ENCODE measurements around the gene CYS1.
A peak's percentile ranks its signal among the peaks of the same experiment; 100 is the strongest.

Gene CYS1

DNA sequence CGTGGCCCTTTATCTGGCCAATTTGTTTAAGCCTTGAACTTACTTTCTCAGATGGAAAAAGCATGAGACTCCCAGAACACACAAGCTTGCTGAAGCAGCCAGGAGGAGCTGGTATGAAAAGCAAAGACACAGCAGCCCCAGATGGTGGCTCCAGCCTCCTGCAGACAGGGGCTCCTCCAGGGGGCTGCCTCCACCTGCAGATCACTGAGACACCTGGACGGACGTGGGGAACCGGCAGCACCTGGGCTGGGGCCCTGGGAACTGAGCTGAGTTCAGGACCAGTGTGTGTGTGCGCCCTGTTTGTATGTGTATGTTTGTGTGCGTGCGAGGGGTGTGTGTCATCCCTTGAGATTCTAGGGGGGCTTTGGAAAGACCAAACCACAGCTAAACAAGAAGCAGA, 8.6 kb downstream of the CYS1 start:
- no peak for DNase-seq (ENCODE audit: low spot score)

DNA sequence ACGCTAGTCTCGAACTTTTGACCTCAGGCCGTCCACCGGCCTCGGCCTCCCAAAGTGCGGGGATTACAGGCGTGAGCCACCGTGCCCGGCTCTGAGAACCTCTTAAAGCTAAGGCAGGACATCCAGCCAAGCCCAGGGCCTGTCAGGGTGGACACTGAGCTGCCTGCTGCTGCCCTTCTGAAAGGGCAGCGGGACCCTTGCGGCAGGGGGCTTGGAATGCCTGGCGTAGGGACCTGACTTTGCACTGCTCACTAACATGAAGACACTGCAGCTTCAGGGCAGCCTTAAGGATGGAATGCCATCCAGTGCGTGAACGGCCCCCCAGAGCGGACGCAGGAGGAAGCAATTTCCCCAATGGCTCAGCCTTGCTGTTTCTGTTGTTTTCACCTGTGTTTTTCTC, 9.0 kb downstream of the CYS1 start:
- DNase-seq (ENCODE audit: low spot score): no peak

DNA sequence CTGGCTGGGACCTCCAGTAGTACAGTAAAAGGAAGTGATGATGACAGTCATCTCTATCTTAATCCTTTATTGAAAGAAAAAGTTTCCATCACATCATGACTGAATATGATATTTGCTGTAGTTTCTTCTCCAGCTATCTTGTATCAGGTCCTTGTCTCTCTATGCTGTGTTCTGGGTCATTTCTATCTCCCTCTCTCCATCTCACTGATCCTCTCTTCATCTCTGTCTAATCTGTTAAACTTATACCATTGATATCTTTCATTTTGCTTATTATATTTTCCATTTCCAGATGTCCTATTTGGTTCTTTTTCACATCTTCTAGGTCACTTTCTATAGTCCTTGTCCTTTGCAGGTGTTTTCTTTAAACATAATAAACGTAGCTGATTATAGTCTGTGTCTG, 12.3 kb downstream of the CYS1 start:
- no peak for DNase-seq (ENCODE audit: low spot score)

DNA sequence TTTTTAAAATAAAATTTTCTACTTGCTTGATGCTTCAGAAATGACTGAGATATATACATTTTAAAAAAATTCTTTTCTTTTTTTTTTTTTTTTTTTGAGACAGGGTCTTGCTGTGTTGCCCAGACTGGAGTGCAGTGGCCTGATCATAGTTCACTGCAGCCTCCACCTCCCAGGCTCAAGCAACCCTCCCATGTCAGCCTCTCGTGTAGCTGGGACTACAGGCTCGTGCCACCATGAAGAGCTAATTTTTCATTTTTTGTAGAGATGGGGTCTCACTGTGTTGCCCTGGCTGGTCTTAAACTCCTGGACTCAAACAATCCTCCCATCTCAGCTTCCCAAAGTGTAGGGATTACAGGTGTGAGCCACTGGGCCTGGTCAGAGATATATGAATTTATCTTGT, 12.9 kb downstream of the CYS1 start:
- no peak for DNase-seq (ENCODE audit: low spot score)

DNA sequence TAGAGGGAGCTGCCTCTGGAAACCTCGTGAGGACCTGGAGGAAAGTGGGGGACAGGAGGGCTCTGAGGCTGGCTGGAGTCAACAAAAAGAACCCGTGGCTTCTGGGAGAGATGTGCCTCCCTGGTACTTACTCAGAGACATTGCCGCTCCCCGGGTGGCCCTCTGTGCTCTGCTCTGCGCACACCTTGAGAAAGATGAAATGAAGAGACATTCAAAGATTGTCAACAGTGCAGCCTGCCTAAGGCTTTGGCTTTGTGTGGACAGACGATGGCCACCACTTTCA, 14.5 kb downstream of the CYS1 start:
- DNase-seq (ENCODE audit: low spot score): no peak

DNA sequence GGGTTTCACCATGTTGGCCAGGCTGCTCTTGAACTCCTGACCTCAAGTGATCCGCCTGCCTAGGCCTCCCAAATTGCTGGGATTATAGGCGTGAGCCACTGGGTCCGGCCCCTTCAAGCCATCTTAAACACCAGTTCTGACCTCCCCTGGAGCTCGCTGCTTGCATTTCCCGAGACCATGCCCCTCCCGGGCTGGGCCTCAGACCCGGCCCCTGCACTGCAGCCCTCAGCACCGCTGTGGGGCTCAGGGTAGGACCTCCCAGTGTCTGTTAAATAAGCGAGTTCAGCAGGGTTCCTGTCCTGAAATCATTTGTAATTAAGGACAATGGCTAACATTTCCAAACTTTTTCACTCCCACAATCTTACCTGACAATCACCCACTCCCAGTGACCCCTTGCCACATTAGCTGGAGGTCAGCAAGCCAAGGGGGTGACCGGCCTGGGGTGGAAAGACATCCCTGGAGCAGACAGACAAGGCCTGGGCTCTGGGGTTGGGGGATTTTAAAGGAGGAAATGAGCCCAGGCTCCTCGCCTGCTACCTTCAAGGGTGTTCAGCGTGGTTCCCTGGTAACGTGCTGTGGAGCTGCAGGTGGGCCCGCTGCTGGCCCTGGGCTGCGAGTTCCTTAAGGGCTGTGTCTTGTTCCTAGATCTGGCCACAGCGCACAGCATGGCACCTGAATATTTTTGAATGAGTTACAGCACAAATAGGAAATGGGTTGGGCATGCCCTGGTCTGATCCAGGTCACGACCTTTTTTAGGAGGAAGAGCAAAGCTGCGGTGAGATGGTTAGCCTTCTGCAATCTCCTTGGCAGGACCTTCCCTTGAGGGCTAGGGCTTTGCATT, 15.1 kb downstream of the CYS1 start:
- no peak for DNase-seq (ENCODE audit: low spot score)

DNA sequence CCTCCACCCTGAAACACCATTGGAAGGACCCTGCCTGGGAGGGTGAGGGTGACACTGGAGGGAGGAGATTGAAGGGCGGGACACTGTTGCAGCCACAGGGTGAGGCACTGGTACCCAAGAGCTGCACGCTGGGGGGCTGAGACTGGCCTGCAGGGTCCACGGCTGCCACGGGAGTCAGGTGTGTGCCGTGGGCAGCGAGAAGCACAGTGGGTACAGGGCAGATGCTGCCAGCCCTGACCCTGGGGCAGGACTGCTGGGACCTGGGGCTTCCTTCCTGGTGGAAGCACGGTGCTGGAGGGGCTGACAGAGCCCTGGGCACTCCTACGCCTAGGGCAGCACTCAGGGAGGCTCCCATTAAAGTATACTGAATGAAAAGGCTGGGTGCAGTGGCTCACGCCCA, 16.6 kb downstream of the CYS1 start:
- DNase-seq (ENCODE audit: low spot score): no peak

DNA sequence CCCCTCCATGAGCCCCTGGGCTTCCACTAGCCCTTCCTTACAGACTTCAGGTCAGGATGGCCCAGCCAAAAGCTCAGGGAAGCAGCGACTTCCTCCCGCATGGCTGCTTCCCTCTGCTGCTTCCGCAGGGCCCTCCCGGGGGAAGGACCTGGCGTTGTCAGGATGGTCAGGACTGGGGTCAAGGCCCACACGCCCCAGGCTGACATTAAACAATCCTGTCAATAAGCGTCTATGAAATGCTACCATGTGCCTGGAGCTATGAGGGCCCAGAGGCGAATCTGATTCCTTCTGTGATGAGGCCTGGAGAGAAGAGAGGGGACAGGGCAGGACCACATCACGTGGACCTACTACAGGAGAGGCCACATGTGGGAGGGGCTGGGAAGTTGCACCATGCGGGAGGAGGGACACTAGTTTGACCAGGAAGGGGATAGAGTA, 17.3 kb downstream of the CYS1 start:
- no peak for DNase-seq (ENCODE audit: low spot score)

DNA sequence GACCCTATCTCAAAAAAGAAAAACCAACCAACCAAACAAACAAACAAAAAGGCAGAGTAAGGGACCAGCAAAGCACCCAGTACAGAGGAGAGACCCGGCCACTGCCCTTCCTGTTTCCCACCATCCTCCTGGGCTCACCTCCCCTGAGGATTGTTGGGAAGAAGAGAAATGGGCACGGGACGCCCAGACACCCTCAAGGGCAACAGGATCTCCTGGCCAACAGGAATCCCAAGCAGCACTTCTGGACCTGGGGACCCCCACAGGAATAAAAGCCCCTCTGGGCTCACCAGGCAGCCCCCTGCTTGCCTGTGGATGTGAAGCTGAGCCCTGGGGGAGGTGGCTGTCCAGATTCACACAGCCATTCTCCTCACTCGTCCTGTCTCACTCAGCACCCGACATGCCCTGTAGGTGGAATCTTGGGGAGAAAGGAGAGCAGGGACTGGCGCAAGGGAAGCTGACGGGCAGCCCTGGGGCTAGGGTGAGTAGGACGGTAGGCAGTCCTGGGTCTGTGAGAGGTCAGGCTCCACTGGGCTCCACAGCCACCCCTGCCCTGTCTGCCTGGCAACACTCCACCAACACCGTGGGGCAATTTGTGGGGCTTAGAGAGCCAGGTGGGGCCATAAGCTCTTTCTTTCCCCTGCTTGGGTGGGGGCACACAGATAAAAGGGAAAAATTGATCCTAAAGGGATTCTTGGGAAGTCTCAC, 18.8 kb downstream of the CYS1 start:
- DNase-seq (ENCODE audit: low spot score): no peak

DNA sequence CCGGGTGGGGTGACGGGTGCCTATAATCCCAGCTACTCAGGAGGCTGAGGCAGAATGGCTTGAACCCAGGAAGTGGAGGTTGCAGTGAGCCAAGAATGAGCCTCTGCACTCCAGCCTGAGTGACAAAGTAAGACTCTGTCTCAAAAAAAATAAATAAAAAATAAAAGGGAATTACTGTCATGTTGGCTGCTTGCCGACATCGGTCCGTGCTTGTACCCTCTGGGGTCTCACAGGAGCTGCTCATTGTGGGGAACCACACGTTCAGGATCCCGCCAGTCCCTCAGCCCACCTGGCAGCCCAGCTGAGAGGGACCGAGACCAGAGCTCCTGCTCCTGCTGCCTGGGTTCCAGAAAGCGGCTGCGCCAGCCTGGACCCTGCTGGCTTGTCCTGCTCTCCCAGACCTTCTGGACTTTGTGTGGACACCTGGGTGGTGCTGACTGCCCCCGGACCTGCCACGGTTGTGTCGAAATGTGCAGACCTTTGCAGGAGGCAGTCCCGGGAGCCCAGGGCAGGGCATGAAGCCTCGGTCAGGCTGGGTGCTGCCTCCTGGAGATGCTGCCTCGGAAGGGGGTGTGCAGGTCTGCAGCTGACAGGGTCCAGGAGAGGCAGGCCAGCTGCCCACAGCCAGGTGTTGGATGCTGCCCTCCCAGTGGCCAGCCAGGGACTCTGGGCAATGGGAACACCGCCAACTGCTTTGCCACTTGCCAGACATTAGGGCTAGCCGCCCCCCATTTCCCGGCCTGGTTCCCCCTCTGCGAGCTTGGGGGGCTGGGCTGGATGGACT, 20.5 kb downstream of the CYS1 start:
- DNase-seq (ENCODE audit: low spot score): no peak

DNA sequence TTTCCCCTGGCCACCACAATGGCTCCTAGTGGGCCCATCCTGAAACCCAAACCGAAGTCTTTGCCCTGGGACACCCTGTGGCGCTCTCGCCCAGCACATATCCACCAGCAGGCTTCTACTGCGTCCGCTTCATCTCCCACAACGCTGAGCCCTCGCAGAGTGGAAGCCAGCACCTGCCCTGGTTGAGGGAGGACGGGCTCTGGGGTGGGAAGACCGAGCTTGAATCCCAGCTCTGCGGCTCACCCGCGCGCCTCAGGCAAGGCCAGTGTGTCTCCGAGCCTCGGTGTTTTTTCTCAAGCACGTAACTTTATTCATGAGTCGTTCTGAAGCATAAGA, 21.2 kb downstream of the CYS1 start:
- no peak for DNase-seq (ENCODE audit: low spot score)

DNA sequence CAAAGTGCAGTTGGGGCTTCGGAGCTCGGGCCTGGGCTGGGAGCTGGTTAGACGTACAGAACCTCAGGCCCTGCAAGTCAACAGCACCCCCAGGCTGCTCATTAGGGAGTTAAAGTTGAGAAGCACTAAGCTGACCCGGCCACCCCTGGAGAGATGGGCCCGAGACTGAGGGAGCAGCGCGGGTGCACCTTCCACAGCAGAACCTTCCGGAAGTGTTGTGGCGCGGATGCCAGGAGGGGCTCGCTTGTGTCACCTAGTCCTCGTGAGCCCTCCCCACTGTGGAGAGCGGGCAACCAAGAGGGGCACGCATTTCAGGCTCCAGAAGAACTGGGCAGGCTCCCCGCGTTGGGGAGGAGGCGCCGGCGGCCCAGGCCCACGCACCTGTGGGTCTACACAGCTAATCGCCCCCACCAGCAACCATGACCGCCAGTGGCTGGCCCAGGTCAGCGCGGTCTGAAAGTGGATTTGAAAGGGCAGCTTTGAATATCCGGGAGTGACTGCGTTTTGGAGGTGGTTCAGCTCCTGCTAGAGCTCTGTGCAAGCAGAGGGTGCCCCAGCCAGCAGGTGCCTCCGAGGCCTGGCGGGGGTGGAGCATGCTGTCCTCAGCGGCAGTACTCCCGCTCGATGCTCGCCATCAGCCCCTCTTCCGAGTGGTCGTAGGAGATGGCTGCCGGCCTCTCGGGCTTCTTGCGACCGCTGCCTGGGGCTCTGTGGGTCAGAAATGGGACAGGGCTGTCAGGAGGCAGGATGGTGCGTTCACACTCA, 21.8 kb downstream of the CYS1 start:
- no peak for DNase-seq (ENCODE audit: low spot score)

DNA sequence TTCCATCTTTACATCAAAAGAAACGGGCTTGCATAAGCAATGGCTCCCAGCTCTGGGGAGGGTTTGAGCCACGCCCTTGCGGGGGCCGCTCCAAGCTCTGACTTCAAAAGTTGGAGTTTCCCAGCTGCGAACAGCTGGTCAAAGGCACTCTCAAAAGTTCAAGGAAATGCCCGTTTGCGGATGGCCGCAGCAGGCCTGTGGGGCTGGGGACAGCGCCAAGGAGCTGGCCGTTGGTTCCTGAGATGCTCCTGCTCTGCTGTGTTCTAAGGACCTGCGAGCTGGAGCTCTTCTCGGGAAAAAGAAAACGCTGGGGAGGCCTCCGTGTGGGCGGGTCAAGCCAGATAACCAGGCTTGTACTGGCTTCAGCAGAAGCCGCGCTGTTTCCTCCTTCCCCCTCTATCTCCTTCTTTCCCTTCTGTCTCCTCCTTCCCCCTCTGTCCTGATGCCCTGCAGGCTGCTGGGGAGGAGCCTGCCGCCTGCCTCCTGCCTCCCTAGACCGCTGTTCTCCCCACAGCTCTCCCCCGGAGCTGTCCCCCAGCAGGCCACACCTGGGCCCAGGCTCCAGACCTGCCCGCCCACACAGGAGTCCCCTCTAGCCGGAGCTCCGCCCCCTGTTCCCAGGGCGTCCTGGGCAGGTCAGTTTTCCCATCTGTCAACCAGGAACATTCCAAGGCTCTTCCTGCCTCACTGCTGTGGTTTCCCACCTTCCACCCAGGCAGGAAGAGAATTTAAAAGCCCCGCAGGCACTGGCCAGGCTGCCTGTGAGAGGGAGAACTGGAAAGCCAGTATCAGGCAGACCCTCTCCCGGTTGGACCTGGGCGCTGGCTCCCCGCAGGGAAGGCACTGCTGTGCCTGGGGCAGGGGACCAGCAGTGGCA, 22.7 kb downstream of the CYS1 start:
- DNase-seq (ENCODE audit: low spot score): peak; percentile 70

DNA sequence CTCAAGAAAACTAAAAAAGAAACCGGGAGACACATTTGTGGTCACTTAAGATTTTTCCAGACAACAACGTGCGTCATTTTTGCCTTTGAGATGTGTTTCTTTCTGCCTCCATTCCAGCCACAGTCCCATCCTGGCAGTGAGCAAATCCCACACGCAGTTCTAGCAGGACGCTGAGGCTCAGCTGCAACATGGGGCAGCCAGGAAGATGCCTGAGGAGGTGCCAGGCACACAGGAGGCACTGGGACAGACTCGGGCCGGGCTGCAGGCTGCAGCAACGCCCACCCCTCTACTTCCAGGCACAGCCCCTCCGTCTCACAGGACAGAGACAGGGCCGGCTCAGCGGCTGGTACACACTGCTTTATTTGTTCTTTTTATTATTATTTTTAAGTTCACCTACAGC, 23.8 kb downstream of the CYS1 start:
- no peak for DNase-seq (ENCODE audit: low spot score)

DNA sequence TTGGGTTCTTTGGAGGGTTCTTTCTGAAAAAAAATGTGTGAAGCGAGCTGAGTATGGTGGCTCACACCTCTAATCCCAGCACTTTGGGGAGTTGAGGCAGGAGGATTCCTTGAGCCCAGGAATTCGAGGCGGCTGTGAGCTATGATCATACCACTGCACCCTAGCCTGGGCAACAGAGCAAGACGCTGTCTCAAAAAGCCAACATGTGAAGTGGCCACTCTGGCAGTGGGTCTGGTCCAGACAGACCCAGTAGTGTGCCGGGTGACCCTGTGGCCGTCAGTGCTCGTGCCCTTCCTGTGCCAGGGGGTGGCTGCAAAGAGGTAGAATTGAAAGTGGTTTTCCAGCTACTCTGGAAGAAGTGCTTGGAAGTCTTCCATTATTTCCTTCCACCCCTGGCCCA, 25.2 kb downstream of the CYS1 start:
- no peak for DNase-seq (ENCODE audit: low spot score)

DNA sequence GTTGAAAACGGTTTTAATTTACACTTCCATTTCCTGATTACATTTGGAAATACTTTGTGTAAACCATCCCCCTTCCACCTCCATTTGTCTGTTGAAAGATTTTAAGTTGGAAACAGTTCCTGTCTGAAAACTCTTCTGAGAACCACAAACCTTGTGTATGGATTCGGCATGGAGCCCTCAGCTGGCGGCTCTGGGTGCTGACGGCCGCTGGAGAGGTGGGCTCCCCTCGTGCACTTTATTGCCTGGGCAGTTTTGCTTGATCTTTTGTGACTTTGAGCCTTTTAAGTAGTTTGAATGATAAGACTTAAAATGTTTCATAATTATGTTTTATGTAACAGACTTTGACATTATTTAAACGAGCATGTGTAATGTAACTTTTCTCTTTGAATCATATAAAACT, 25.8 kb downstream of the CYS1 start:
- no peak for DNase-seq (ENCODE audit: low spot score)

DNA sequence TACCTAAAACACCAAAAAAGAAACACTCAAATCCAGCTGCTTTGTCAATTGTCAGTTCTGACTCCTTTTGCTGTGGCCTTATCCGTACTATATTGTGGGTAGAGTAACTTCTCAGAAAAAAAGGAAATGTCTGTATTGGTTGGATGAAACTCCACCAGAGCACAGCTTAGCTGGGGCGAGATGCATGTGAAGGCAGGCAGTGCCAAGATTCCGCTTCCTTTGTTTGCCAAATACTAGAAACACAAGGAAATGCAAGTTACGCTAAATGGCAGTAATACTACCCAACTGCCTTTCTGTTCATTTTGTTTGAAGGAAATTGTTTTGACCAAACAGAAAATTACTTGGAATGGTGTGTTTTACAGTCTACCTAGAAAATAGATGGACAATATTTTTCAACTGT, 26.9 kb downstream of the CYS1 start:
- no peak for DNase-seq (ENCODE audit: low spot score)

DNA sequence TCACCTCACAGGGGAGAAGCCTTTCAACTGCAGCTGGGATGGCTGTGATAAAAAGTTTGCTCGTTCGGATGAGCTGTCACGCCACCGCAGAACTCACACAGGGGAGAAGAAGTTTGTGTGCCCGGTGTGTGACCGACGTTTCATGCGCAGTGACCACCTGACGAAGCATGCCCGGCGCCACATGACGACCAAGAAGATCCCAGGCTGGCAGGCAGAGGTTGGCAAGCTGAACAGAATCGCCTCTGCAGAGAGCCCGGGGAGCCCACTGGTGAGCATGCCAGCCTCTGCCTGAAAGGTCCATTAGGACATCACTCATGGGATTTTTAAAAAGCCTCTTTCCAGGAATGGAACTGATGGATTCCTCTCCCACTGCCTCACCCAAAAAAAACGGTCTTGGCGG, 28.0 kb downstream of the CYS1 start:
- DNase-seq (ENCODE audit: low spot score): no peak

DNA sequence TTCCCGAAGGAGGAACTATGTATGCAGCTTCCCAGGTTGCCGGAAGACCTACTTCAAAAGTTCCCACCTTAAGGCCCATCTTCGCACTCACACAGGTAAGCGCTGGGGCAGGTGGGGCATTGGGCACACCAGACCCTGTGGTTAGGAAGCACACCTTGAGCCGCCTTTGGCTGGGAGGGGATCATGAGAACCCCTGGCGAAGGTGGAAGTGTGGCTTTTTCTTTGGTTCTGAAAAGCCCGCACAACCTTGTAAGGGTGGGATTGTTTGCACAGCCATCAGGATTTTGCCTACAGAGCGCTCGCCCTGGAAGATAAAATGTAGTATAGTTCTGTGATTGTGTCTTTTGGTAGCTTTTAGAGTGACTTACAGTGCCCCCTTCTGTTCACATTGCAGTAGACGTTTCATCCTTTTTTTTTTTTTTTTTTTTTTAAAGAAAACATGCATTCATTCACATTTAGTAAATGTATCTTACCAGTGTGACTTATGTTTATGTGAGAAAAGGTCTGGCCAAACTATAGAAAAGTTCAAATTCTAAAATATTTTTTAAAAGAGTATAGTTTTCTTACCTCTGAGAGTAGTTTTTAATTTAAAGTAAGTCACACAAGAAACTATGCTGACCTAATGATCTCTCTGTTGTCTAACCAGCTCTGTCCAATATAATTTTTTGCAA, 31.6 kb downstream of the CYS1 start:
- peak; percentile 56 for DNase-seq (ENCODE audit: low spot score)

DNA sequence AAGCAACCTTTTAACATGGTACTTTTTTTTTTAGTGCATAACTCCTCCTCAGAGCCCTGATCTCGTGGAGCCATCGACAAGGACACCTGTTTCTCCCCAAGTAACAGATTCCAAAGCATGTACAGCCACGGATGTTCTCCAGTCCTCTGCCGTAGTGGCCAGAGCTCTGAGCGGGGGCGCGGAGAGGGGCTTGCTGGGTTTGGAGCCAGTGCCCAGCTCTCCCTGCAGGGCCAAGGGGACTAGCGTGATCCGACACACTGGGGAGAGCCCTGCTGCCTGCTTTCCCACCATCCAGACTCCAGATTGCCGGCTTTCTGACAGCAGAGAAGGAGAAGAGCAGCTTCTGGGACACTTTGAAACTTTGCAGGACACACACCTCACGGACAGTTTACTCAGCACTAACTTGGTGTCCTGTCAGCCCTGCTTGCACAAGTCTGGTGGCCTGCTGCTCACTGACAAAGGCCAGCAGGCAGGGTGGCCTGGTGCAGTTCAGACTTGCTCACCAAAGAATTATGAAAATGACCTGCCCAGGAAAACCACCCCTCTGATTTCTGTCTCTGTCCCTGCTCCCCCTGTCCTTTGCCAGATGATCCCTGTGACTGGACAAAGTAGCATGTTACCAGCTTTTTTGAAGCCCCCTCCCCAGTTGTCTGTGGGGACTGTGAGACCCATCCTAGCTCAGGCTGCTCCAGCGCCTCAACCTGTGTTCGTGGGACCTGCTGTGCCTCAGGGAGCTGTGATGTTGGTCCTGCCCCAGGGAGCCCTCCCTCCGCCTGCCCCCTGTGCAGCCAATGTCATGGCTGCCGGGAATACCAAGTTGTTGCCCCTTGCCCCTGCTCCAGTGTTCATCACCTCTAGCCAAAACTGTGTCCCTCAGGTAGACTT, 32.4 kb downstream of the CYS1 start:
- DNase-seq (ENCODE audit: low spot score): no peak

Measured in HuH-7.5 (cell line).